ENCODE measurements around the gene PNLIPRP3. TPM values are rescaled to one million over a fixed set of nuclear protein-coding genes. Genes with fewer than 3 reads are reported as not detected.

PNLIPRP3 gene
- total RNA-seq, 1 experiment from 2014 or later: not detected

GRCh38 chr10:116385311-116385710, 42.3 kb upstream of the PNLIPRP3 start:
- Mint-ChIP-seq H3K9me3 (no peaks in the 10 kb centered on the region), H3K36me3 (no peaks in the 10 kb centered on the region), H3K27ac (peak overlapping the region; percentile 17; the same call in 1 of the 2 replicates), H3K27me3 (ENCODE audit: low read depth) (no peaks in the 10 kb centered on the region), H3K4me3 (no peak overlapping the region), H3K4me1 (peaks cover 21% of the 10 kb centered on the region)
- ChIA-PET POLR2A (no interaction called here), CTCF (interaction anchor here (0.9 to 1.4 kb wide), 7 partner anchors 23 to 305 kb away, joined by 3 to 6 read pairs (median 4); partner anchors contain the start of gene GFRA1)
- no peak for DNase-seq (ENCODE audit: low spot score)
- ATAC-seq: peak; percentile 90
- TF ChIP-seq NFE2L1 (CRISPR knock-in tag; IDR thresholded peaks at IDR 0.05) (no peak), MLX (CRISPR knock-in tag; IDR thresholded peaks at IDR 0.05) (no peak), AR (CRISPR knock-in tag; IDR thresholded peaks at IDR 0.05) (no peak), OVOL2 (CRISPR knock-in tag; IDR thresholded peaks at IDR 0.05; ENCODE audit: borderline replicate concordance) (no peak), ZMAT4 (CRISPR knock-in tag; IDR thresholded peaks at IDR 0.05) (no peak), FOXJ3 (CRISPR knock-in tag; IDR thresholded peaks at IDR 0.05; ENCODE audit: borderline replicate concordance) (no peak), GABPB1 (CRISPR knock-in tag; IDR thresholded peaks at IDR 0.05) (no peak), ZNF121 (CRISPR knock-in tag; IDR thresholded peaks at IDR 0.05) (no peak), ZNF281 (CRISPR knock-in tag; IDR thresholded peaks at IDR 0.05) (no peak), PRDM15 (CRISPR knock-in tag; IDR thresholded peaks at IDR 0.05) (no peak), IRF1 (CRISPR knock-in tag; IDR thresholded peaks at IDR 0.05) (no peak), ZNF138 (CRISPR knock-in tag; conservative IDR thresholded peaks at IDR 0.05) (no peak), ZSCAN18 (CRISPR knock-in tag; IDR thresholded peaks at IDR 0.05) (no peak), RORB (CRISPR knock-in tag; IDR thresholded peaks at IDR 0.05) (no peak)

Measured in WTC11 (cell line).